ENCODE results near the gene C1QTNF2.

DNA sequence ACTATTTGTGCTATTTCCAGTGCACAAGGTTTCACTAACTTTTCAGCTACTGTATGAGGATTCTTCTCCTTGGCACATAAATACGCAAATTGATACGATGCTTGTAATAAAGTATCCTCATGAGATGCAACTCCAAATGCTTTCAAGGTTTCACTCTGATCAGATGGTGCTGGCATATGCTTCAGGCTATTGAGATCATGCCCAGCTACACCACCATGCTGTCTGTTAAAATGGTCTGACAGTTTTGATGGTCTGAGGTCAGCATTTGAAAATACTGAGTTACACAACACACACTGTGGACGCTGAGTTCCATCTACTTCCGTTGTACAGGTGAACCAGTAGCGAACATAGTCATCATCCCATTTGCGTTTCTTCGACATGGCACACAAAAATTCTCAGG lies 24.7 kb upstream of the C1QTNF2 start:
- no peak for TF ChIP-seq YY1 (IDR thresholded peaks at IDR 0.05)
- TF ChIP-seq, protein P1, sequence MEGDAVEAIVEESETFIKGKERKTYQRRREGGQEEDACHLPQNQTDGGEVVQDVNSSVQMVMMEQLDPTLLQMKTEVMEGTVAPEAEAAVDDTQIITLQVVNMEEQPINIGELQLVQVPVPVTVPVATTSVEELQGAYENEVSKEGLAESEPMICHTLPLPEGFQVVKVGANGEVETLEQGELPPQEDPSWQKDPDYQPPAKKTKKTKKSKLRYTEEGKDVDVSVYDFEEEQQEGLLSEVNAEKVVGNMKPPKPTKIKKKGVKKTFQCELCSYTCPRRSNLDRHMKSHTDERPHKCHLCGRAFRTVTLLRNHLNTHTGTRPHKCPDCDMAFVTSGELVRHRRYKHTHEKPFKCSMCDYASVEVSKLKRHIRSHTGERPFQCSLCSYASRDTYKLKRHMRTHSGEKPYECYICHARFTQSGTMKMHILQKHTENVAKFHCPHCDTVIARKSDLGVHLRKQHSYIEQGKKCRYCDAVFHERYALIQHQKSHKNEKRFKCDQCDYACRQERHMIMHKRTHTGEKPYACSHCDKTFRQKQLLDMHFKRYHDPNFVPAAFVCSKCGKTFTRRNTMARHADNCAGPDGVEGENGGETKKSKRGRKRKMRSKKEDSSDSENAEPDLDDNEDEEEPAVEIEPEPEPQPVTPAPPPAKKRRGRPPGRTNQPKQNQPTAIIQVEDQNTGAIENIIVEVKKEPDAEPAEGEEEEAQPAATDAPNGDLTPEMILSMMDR (IDR thresholded peaks at IDR 0.05; ENCODE audit: low read depth, low read length, missing input control) = no peak
- no peak for TF ChIP-seq RAD21 (IDR thresholded peaks at IDR 0.05)
- TF ChIP-seq TAF1 (conservative IDR thresholded peaks at IDR 0.05) = no peak
- TF ChIP-seq, protein P2, sequence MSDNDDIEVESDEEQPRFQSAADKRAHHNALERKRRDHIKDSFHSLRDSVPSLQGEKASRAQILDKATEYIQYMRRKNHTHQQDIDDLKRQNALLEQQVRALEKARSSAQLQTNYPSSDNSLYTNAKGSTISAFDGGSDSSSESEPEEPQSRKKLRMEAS (IDR thresholded peaks at IDR 0.05) = no peak
- TF ChIP-seq RXRA (IDR thresholded peaks at IDR 0.05) = no peak
- no peak for TF ChIP-seq JUND (IDR thresholded peaks at IDR 0.05)
